ENCODE data around the gene STX4.

The STX4 gene

GRCh38 chr16:31029272-31029671 is 4.1 kb upstream of the STX4 start:
- no peak for DNase-seq (ENCODE audit: low spot score)
- no peak for TF ChIP-seq CTCF (conservative IDR thresholded peaks at IDR 0.05; ENCODE audit: low read depth)
- ChIA-PET POLR2A (ENCODE audit: low non-redundant PET) (interaction anchor here (0.6 kb wide), 1 partner anchor 66 kb away, joined by 3 read pairs; no protein-coding TSS in a partner anchor), CTCF (interaction anchor here (0.6 to 0.8 kb wide), 2 partner anchors 52 to 54 kb away, joined by 3 read pairs; no protein-coding TSS in a partner anchor)
- no peak overlapping the region for H3K27ac ChIP-seq

DNA sequence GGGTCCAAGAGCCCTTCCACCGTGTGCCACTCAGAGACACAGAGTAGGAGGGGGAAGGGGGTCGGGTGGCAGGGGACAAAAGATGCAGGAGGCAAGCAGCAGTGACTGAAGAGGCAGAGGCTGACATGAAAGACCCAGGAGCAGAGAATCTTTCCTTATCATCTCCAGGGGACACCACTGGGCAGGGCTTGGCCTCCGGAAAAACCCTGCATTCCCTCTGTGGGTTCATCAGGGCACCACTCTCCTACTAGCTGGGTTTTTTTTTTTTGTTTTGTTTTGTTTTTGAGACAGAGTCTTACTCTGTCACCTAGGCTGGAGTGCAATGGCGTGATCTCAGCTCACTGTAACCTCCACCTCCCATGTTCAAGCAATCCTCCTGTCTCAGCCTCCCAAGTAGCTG is 2.1 kb upstream of the STX4 start:
- CTCF ChIA-PET = no interaction called here
- no peak for DNase-seq (ENCODE audit: low spot score)
- H3K27ac ChIP-seq = peak overlapping the region; percentile 15; the same call in 1 of the 2 replicates
- POLR2A ChIA-PET (ENCODE audit: low non-redundant PET) = no interaction called here
- no peak for TF ChIP-seq CTCF (conservative IDR thresholded peaks at IDR 0.05; ENCODE audit: low read depth)

DNA sequence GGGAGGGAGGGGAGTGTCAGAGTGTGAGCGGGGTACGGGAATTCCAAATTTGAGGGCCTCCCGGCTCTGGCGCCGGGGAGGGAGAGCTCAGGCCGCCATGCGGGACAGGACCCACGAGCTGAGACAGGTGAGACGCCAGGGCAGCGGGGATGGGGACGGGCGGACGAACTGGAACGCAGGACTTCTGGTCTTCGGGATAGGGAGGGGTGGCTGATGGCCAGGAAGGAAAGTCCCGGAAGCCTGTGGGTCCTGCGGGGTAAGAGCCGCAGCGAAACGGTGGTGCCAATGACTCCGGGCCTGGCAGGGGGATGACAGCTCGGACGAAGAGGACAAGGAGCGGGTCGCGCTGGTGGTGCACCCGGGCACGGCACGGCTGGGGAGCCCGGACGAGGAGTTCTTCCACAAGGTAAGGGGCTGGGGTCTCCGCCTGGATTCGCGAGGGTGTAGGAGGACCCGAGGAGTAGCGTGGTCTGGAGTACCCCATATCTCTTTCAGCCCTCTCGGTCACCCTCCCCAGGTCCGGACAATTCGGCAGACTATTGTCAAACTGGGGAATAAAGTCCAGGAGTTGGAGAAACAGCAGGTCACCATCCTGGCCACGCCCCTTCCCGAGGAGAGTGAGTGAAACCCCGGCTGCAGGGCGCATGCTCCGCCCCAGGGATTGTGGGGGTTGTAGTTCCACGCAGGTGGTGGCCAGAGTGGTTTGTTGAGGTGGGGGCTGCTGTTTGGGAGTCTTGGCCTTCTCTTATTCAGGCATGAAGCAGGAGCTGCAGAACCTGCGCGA is 543 bp downstream of the STX4 start:
- H3K27ac ChIP-seq = peak overlapping the region; percentile 83
- CTCF ChIA-PET = interaction anchor here (0.6 to 1.4 kb wide), 6 partner anchors 17 to 126 kb away, joined by 3 to 8 read pairs (median 4); no protein-coding TSS in a partner anchor
- POLR2A ChIA-PET (ENCODE audit: low non-redundant PET) = interaction anchor here (0.7 kb wide), 1 partner anchor 58 kb away, joined by 4 read pairs; no protein-coding TSS in a partner anchor
- peak; percentile 98 for DNase-seq (ENCODE audit: low spot score)
- no peak for TF ChIP-seq CTCF (conservative IDR thresholded peaks at IDR 0.05; ENCODE audit: low read depth)

- no peak for TF ChIP-seq CTCF (conservative IDR thresholded peaks at IDR 0.05; ENCODE audit: low read depth)
- DNase-seq (ENCODE audit: low spot score) = no peak
- H3K27ac ChIP-seq = no peak overlapping the region
- POLR2A ChIA-PET (ENCODE audit: low non-redundant PET) = no interaction called here
- CTCF ChIA-PET = no interaction called here
Measured at GRCh38 chr16:31036691-31037090, 3.3 kb downstream of the STX4 start.

DNA sequence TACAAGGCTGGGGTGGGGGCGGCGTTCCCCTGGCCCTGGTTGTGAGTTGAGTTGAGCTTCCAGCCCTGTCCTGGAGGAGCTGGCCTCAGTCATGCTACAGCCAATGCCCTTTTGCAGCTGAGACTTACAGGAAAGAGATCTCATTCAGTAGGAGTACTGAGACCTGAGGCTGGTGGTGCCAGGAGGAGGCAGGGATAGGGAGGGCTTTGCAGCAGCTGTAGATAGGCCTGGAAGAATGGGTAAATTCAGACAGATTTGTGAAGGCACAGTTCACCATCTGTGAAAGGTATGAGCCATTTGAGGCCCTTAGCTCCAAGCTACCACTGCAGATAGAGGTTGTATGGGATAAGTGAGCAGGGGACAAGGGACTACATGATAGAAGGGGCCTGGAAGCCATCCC is 5.6 kb downstream of the STX4 start:
- no peak for DNase-seq (ENCODE audit: low spot score)
- H3K27ac ChIP-seq = peak overlapping the region; percentile 20
- ChIA-PET POLR2A (ENCODE audit: low non-redundant PET) (no interaction called here), CTCF (no interaction called here)
- TF ChIP-seq CTCF (conservative IDR thresholded peaks at IDR 0.05; ENCODE audit: low read depth) = no peak

GRCh38 chr16:31042866-31043265 is 9.5 kb downstream of the STX4 start:
- TF ChIP-seq CTCF (conservative IDR thresholded peaks at IDR 0.05; ENCODE audit: low read depth) = no peak
- ChIA-PET POLR2A (ENCODE audit: low non-redundant PET) (no interaction called here), CTCF (no interaction called here)
- peak overlapping the region; percentile 8 for H3K27ac ChIP-seq
- no peak for DNase-seq (ENCODE audit: low spot score)

All from RWPE1 (cell line).